Measurements from ENCODE around the gene HEXD.

Gene HEXD

GRCh38 chr17:82489851-82490511 lies 71.8 kb downstream of the HEXD start:
- DNase-seq (ENCODE audit: low read depth), result no peak

DNA sequence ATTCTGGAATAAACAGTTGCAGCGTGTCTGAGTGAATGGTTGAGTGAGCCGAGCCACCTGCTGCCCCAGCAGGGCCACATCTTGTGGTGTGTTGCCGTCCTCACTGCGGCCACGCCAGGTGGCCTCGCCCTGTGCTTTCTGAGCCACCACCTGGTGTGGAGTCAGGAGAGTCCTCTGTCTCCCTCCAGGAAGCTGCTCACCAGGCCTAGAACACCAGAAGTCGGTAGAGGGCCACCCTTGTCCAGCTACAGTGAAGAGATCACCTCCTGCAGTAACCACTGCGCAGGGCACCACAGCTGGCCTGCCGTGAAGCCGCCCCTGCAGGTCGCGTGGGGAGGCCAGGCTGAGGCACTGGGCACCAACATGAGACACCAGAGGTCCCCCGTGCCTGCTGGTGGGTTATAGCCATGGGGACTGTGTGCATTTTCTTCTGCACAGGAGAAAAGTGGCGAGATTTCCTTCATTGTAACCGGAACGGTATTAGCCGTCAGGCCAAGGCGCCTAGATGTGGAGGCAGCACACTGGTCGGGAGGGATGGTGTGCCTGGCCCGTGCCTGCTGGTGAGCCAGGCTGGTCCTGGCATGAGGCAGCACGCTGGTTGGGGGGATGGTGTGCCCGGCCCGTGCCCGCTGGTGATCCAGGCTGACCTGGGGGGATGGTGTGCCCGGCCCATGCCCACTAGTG lies 72.5 kb downstream of the HEXD start:
- no peak for DNase-seq (ENCODE audit: low read depth)

- DNase-seq (ENCODE audit: low read depth), result no peak
Observed at GRCh38 chr17:82491196-82491530, 73.0 kb downstream of the HEXD start.

DNA sequence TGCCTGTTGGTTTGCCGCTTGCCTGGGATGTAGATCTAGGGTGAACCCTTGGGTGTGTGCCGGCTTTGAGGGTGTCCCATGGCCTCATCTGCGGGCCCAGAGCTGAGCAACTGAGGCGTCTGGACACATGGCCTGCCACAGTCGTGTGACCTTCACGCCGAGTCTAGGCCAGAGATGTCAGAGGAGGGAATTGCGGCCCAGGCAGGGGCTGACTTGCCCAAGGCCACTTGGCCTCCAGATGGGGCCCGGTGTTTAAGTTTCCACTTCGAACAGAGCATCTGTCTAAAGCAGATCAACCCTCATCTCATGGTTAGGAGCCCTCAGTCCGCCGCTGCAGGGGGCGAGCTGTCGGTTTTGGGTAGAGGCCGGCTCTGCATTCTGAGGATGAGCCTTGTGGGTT lies 73.4 kb downstream of the HEXD start:
- DNase-seq (ENCODE audit: low read depth), result no peak

All from amniotic epithelial cell (primary cell).